NT2/D1 (cell line): ENCODE results near the gene RIC8A.

ENCODE experiments used
- YY1 ChIP-seq: IDR thresholded peaks from 2 replicates; pipeline ENCODE4 v1.6.1; 2011; ENCODE audit not compliant: insufficient read length, insufficient read depth
- ZNF274 ChIP-seq: IDR thresholded peaks from 2 replicates; pipeline ENCODE4 v1.6.1; 2011; ENCODE audit warnings: mild to moderate bottlenecking, low read depth, low read length

DNA sequence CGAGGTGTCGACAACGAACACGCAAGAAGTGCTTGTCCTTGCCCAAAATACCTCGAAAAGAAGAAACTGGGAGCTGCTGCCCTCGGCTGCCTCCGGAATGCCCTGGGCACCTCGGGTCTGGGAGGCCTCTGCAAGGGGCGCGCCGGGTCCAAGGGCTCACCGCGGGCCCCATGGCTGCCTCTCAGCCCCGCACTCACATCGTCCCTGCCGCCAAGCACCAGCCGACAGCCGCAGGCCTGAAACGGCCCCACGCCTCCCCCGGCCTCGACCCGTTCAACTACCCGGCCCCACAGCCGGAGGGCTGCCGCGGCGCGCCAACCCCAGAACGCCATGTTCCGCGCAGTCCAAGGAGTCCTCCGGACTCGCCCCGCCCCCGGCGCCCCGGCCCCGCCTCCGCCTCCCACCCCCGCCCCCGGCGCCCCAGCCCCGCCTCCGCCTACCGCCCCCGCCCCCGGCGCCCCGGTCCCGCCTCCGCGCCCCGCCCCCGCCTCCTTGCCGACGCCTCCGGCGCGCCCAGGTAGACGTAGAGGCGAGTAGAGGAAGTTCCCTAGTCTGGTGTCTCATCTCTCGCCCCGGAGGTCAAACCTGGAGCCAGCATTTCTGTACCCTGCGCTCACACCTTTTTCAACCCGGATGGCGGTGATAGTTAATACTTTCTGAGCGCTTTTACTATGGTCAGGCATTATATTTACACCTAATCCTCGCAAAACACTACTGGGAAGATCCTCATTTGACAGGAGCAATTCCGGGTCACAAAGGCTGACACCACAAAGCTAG, 28.7 kb downstream of the RIC8A start, which contains the start of gene SIRT3:
- TF ChIP-seq ZNF274 (no peak), YY1 (no peak)
